ENCODE measurements around the gene DNAH1.

DNA sequence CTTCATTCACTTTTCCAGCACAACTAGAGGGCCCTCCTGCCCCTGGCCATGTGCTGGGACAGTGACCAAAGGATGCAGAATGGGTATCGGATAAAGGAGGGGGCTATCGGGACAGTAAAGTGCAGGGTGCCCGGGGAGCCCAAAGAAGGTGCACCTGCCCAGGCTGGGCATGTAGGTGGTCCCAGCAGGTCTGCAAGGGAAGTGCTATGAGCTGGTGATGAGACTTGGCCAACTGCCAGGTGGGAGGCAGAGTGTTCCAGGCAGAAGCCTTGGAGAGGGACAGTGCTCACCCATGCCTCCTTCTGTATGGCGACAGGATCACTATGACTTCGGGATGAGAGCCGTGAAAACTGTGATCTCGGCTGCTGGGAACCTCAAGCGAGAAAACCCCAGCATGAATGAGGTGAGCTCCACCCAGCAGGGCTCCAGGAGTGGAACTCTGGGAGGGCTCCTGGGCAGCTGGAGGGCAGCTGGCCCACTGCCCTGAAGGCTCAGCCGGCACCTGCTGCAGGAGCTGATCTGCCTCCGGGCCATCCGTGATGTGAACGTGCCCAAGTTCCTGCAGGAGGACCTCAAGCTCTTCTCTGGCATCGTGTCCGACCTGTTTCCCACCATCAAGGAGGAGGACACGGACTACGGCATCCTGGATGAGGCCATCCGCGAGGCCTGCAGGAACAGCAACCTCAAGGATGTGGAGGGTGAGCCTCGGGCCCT, 48.4 kb downstream of the DNAH1 start:
- TF ChIP-seq, protein P1, sequence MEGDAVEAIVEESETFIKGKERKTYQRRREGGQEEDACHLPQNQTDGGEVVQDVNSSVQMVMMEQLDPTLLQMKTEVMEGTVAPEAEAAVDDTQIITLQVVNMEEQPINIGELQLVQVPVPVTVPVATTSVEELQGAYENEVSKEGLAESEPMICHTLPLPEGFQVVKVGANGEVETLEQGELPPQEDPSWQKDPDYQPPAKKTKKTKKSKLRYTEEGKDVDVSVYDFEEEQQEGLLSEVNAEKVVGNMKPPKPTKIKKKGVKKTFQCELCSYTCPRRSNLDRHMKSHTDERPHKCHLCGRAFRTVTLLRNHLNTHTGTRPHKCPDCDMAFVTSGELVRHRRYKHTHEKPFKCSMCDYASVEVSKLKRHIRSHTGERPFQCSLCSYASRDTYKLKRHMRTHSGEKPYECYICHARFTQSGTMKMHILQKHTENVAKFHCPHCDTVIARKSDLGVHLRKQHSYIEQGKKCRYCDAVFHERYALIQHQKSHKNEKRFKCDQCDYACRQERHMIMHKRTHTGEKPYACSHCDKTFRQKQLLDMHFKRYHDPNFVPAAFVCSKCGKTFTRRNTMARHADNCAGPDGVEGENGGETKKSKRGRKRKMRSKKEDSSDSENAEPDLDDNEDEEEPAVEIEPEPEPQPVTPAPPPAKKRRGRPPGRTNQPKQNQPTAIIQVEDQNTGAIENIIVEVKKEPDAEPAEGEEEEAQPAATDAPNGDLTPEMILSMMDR (conservative IDR thresholded peaks at IDR 0.05) = no peak
- TF ChIP-seq EZH2 (IDR thresholded peaks at IDR 0.05; ENCODE audit: low read depth) = no peak

All from PC-9 (cell line).